GM21723 (cell line): ENCODE results near the gene NPHP1.
"Not testable (repeated sequence)": the region's sequence is repeated elsewhere in the genome, so short reads cannot be mapped to it uniquely, and the experiment has no call there.

Experiments used
- ATAC-seq: cut with Tn5 transposase; IDR thresholded peaks from one replicate; pipeline ENCODE4 v1.9.1; 2021; ENCODE audit warnings: mild to moderate bottlenecking, moderate library complexity; ENCODE audit not compliant: unreplicated experiment

NPHP1 gene

GRCh38 chr2:110131166-110131565, 73.6 kb downstream of the NPHP1 start:
- ATAC-seq: no peak

GRCh38 chr2:110130757-110131156, 74.1 kb downstream of the NPHP1 start:
- ATAC-seq: no peak

- no peak for ATAC-seq
Measured at GRCh38 chr2:110126906-110127305, 77.9 kb downstream of the NPHP1 start.

- no peak for ATAC-seq
Measured at GRCh38 chr2:110126086-110126773, 78.6 kb downstream of the NPHP1 start.

DNA sequence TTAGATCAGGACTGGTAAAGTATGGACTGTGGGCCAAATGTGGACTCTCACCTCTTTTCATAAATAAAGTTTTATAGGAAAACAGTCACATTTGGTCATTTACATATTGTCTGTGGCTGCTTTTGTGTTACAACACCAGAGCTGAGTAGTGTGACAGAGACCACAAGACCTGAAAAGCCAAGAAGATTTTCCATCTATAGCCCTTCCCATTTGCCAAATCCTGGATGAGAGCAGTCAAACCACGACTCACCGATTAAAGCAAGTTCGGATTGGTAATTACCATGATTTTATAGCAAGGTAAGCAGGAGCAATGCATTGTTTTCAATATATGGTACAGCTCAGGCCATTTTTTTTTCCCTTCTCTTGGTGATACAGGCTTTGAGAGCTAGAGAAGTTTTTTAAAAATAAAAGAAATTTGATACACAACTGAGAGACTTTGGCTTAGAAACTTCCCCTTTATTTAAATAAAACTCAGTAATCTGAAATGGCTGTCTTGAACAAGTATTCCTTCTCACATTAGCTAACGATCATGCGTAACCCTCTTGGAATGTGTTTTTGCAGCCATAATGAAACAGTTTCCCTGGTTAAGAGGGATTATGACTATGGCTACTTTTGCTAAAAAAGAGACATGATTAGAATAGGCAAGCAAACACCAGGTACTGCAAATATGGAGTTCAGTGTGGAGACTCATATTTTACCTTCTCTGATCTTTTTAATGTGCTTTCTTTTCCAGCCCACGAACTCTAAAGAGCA, 79.7 kb downstream of the NPHP1 start:
- ATAC-seq: no peak

- no peak for ATAC-seq
Measured at GRCh38 chr2:110124038-110124825, 80.6 kb downstream of the NPHP1 start.

DNA sequence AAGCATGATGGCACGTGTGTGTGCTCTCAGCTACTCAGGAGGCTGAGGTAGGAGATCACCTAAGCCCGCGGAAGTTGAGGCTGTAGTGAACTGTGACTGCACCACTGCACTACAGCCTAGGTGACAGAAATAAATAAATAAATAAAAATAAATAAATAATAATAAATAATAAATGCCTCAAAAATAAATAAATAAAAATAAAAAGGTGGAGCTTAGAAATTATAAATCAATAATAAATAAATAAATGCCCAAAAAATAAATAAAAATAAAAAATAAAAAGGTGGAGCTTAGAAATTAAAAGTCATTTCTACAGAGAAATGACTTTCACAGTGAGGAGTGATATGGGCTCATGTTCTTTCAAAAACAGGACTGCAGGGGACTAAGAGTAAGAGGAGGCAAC, 83.2 kb downstream of the NPHP1 start:
- ATAC-seq: no peak

- no peak for ATAC-seq
Measured at GRCh38 chr2:110121052-110121334, 83.8 kb downstream of the NPHP1 start.

DNA sequence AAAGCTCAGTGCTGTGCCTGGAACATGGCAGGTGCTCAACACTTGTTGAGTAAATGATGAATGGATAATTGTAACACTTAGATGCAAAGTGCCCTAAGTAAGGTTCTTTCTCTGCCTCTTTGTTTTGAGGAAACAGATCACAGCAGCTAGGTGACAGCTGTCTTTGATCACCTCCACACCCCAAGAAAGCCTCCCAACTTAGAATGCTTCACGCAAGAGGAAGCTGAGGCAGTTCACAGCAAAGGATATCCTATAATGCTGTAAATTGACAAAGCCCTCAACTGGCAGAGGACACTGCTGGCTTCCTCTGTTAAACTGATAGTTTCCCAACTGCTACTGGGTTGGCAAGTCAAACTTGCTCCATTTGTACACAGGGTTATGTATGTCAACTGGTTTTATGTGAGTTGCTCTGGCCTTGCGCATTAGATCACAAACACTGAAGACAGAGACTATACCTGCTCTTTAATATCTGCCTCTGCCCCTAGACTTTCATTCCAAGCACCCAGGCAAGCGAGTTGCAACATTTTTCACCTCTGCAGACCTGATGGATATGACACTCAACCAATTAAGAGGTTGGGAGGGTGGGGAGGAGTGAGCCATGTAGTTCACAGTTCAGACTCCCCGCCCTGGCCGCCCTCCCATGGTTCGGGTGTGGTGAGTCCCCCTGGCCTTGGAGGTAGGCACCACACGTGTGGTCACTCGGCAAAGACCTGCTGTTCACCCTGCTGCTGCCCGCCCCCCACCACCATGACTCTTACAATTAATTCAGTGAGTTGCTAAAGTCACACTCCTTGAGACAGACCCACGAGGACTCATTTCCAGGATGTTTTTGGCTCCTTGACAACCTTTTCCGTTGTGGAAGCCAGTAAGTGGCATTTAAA, 84.4 kb downstream of the NPHP1 start:
- no peak for ATAC-seq

DNA sequence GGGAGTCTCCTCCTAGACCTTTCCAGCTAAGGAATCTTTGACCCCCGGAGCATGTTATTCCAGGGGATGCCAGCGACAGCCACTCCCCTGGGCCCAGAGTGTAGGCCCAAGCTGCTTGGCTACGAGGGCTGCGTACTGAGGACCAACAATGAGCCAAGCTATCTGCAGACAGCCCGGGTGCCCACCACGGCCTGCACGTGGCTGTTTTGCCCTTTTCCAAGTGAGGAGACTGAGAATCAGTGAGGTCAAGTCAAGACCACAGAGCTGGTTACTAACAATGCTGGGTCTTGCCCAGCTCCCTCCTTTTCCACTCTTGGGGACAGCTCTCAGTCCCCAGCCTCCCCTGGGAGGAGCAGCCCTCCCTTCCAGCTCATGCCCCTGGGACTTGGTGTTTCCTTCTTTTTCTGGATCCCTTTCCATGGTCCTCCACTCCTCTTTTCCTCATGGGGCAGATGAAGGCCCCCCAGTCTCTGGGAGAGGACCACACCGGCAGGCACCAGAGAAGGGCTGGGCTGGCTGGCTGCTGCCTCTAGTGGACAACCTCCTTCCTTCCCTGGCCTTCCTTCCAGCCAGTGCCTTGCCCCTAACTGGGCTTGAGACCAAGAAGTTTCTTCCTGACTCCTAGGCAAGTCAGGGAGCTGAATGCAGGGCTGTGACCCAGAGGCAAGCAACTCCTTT, 88.6 kb downstream of the NPHP1 start:
- no peak for ATAC-seq

DNA sequence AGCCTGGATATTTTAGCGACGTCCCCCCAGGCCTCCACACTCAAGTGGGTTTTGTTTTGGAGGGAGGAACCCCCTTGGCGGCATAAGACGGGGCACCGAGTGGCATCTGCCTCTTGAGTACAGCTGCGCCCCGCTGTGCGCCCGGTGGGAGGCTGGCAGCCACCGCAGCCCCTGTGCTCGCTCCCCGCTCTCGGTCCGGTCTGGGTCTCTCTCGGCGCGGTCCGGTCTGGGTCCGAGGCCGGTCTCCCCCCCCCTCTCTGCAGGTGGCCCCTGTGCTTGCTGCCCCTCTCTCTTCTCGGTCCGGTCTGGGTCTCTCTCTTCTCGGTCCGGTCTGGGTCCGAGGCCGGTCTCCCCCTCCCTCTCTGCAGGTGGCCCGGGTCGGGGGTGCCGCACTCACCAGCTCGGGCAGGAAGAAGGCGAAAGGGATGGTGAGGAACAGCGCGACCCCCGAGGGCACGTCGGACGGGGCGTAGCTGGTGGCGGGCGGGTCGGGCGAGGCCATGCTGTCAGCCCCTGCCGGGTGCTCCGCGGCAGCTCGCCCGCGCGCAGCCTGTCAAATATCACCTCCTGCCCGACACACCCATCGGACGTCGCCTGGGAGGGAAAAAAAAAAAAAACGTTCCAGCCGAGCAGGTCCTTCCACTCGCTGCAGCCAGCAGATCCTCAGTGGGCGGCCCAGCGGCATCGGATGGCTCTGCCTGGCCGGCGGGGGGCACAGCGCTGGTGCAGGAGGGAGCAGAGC, 89.4 kb downstream of the NPHP1 start, which contains the start of gene MALL:
Gene MALL, minus strand, starts transcription at position 532 of the 742 bp plus-strand sequence. Its CDS starts 30 bp downstream, at position 502.
- no peak for ATAC-seq

DNA sequence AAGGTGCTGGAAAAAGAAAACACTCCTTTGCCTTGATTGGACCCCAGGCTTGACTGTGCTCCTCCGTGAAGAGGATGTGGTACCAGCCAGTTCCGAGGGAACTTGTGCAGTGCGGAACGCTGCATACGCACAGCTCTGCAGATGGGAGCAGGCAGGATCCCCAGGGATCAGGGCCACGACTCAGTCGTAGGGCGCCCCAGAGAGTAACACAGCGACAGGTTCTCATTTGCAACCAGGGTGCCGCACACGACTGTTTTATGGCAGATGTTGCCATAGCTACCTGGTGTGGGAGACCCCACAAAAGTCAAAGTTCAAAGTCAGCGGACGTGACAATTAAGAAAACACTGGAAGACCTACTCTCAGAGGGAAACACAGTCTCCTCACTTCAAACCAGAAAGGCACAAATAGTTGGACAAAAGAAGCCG, 90.0 kb downstream of the NPHP1 start:
- no peak for ATAC-seq

DNA sequence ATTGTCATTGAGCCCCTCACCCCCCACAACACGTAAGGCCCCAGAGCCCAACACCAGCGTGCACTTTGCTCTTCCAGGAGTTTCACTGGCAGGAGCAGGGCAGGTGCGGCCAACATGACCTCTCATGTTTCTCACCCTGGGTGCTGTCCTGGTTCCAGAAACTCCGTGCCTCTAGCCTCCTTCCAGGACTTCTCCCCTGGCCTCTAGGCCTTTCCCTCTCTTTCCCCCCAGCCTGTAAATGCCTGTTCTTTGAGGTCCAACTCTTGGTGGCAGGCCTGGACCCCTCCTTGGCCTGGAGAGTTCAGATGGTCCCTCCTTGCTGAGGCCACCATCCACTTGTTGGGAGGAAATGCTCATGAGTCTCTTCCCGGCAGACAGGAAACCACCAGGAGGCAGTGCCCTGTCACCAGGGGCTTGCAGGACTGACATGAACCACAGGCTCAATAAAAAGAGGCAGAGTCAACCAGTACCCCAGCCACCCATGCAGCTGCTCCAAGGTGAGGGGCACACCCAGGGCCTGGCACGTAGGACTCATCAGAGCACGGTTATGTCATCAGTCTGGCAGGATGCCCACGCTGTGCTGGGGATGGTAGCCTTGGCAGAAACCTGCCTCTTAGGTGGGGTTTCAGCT, 90.7 kb downstream of the NPHP1 start:
- ATAC-seq: no peak

- ATAC-seq: not testable (repeated sequence)
Measured at GRCh38 chr2:110108291-110108690, 96.5 kb downstream of the NPHP1 start.

DNA sequence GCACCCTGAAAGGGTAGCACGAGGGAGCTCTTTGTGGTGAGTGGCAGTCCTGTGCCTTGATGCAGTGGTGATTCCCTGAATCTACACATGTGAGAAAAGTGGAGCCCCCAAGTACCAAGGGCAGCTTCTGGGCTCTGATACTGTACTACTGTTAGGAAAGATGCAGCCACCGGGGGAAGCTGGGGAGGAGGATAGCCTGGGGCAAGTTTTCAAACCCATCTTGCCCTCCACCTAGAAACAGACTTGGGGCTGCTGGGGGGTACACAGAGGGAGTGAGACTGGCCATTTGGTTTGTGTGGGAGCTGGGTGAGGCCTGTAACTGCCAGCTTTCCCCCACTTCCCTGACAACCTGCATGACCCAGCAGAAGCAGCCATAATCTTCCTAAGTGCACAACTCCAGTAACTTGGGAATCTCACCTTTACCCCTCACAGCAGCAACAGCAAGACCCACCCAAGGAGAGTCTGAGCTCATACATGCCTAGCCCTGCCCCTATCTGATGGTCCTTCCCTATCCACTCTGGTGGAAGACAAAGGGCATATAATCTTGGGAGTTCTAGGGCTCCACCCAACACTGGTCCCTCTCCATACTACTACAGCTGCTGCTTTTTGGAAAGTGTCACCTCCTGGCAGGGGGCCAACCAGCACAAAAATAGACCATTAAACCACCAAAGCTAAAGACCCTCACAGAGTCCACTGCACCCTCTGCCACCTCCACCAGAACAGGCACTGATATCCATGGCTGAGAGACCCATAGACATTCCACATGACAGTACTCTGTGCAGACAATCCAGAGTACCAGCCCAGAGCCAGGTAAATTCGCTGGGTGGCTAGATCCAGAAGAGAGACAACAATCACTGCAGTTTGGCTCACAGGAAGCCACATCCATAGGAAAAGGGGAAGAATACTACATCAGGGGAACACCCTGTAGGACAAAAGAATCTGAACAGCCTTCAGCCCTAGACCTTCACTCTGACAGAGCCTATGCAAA, 97.4 kb downstream of the NPHP1 start:
- ATAC-seq: no peak

GRCh38 chr2:110106642-110107041, 98.2 kb downstream of the NPHP1 start:
- no peak for ATAC-seq

DNA sequence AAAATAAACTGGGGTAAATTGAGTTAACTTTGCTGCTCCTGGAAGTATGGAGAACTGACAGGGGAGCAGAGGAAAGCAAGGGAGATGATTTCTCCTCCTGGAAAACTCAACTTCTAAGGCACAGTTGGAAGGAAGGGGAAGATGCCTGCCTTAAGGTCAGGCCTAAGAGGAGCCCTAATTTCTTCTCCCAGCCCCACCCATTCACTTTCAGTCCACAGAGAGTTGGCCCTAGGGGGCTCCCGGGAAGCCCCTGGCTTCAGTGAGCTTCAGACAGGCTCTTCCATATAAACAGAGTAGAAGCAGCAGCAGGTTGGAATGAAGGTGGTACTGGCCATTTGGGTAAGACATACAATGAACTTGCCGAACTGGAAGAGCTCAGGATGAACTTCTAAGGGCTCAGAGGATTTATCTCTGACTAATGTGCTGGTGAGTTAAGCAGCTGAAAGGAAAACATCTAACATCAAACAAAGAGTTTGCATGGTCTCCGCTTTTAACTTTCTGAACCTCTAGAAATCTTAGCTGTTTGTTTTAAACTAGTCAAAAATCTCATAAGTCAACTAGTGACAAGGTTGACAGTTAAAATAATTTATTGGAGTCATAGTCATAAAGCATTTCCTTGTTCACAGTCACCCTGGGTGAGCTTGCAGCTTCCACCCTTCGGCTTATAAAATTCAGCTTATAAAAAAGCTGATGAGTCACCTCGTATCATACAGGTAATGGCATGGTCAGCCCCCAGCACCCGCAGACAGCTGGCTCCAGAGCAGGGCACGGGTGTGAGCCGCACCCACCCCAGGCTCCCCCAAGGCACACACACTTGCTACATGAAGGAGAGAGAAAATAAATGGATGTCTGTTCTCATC, 99.0 kb downstream of the NPHP1 start:
- ATAC-seq: no peak
